Measurements from ENCODE around the gene MVP.
"Not testable (repeated sequence)": the region's sequence is repeated elsewhere in the genome, so short reads cannot be mapped to it uniquely, and the experiment has no call there.

The MVP gene

DNA sequence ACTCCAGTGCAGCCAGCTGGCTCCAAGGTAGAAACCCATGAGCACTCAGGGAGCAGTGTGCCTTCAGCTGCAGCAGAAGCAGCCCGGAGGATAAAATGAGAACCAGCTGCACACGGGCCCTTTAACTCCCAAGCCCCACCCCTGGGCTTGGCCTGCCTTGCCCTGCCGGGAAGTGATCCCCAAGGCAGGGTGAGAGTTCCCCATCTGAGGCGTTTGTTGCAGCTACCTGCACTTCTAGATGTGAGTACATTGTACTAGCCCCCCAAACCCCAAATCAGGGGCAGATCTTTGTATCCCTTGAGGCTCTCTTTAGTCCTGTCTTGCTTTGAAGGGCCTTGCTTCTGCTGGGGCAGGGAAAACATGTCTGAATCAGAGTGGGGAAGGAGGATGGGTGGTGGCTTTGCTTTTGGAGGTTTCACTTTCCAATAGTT lies at the start of gene MVP:
Gene MVP, plus strand, starts transcription at position 192 of the 431 bp plus-strand sequence. CDS start 10,088 bp downstream, outside the sequence.
- TF ChIP-seq, protein P1, sequence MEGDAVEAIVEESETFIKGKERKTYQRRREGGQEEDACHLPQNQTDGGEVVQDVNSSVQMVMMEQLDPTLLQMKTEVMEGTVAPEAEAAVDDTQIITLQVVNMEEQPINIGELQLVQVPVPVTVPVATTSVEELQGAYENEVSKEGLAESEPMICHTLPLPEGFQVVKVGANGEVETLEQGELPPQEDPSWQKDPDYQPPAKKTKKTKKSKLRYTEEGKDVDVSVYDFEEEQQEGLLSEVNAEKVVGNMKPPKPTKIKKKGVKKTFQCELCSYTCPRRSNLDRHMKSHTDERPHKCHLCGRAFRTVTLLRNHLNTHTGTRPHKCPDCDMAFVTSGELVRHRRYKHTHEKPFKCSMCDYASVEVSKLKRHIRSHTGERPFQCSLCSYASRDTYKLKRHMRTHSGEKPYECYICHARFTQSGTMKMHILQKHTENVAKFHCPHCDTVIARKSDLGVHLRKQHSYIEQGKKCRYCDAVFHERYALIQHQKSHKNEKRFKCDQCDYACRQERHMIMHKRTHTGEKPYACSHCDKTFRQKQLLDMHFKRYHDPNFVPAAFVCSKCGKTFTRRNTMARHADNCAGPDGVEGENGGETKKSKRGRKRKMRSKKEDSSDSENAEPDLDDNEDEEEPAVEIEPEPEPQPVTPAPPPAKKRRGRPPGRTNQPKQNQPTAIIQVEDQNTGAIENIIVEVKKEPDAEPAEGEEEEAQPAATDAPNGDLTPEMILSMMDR (IDR thresholded peaks at IDR 0.05; ENCODE audit: borderline replicate concordance, control extremely low read depth, extremely low read depth, insufficient read depth, missing control alignments), result no peak
- DNase-seq (ENCODE audit: low spot score), result peak; percentile 71
- in situ Hi-C loops (cut with MboI; ENCODE audit: low sequenced_read_pairs, unreplicated experiment), result no loop called here

DNA sequence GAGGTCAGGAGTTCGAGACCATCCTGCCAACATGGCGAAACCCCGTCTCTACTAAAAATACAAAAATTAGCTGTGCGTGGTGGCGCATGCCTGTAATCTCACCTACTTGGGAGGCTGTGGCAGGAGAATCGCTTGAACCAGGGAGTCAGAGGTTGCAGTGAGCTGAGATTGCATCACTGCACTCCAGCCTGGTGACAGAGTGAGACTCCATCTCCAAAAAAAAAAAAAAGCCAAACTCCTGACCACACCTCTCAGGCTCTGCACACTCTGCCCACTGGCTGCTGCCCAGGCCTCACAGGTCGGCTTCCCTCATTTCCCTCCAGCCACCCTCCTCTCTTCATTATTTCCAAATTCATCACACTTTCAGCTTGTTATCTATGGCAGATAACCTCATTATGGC lies 47.9 kb upstream of the MVP start:
- in situ Hi-C loops (cut with MboI; ENCODE audit: low sequenced_read_pairs, unreplicated experiment); DNase-seq (ENCODE audit: low spot score): not testable (repeated sequence)

GRCh38 chr16:29774730-29775129 lies 45.5 kb upstream of the MVP start:
- TF ChIP-seq, protein P1 (IDR thresholded peaks at IDR 0.05; ENCODE audit: borderline replicate concordance, control extremely low read depth, extremely low read depth, insufficient read depth, missing control alignments), result no peak
- DNase-seq (ENCODE audit: low spot score), result no peak
- in situ Hi-C loops (cut with MboI; ENCODE audit: low sequenced_read_pairs, unreplicated experiment), result no loop called here

DNA sequence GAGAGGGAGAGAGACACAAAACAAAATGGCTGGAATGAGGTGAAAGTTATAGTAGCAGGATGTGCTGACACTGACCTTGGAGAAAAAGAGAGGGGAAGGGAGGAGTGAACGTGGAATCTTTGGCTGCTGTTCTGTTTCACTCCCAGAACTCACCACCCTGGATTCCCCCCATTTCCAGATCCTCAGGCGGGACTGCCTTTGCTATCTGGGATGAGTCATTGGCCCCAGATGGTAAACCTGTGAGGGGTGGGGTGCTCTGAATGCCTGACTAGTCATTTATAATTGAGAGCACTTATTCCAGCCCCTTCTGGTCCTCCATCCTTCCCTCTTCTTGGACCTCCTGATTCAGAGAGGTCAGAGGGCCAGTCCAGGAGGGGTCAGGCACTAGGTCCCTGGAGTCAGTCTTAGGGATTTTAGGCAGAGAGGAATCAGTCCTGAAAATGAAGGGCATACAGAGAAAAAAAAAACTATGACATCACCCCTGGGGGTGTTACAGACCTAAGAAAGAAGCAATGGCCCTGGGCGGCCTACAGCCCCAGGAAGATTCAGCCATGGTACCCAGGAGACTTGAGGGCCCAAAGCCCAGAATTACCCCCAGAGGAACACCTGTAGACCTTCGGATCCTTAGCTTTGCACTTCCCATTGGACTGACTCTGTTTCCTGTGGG lies 44.4 kb upstream of the MVP start:
- no peak for DNase-seq (ENCODE audit: low spot score)
- in situ Hi-C loops (cut with MboI; ENCODE audit: low sequenced_read_pairs, unreplicated experiment), result no loop called here

GRCh38 chr16:29777576-29778350 lies 42.5 kb upstream of the MVP start, which contains the start of gene ZG16:
TSS of gene ZG16 (plus strand) at chr16:29778256. CDS start at chr16:29779267, 1,011 bp downstream.
- no peak for DNase-seq (ENCODE audit: low spot score)
- in situ Hi-C loops (cut with MboI; ENCODE audit: low sequenced_read_pairs, unreplicated experiment), result no loop called here
- TF ChIP-seq, protein P1 (IDR thresholded peaks at IDR 0.05; ENCODE audit: borderline replicate concordance, control extremely low read depth, extremely low read depth, insufficient read depth, missing control alignments), result no peak

More for the DNA sequence above, 44.4 kb upstream of the MVP start:
- TF ChIP-seq, protein P1 (IDR thresholded peaks at IDR 0.05; ENCODE audit: borderline replicate concordance, control extremely low read depth, extremely low read depth, insufficient read depth, missing control alignments), result no peak

GRCh38 chr16:29779474-29779873 lies 40.8 kb upstream of the MVP start:
- in situ Hi-C loops (cut with MboI; ENCODE audit: low sequenced_read_pairs, unreplicated experiment), result no loop called here
- TF ChIP-seq, protein P1 (IDR thresholded peaks at IDR 0.05; ENCODE audit: borderline replicate concordance, control extremely low read depth, extremely low read depth, insufficient read depth, missing control alignments), result no peak
- no peak for DNase-seq (ENCODE audit: low spot score)

- in situ Hi-C loops (cut with MboI; ENCODE audit: low sequenced_read_pairs, unreplicated experiment); DNase-seq (ENCODE audit: low spot score): not testable (repeated sequence)
Measured at GRCh38 chr16:29783094-29783953, 36.9 kb upstream of the MVP start.

Data from GM13976 (cell line).